ENCODE measurements around the gene RPL41.
"Not testable (repeated sequence)": the region's sequence is repeated elsewhere in the genome, so short reads cannot be mapped to it uniquely, and the experiment has no call there.

RPL41 gene

GRCh38 chr12:56156464-56157200 is 40.2 kb downstream of the RPL41 start:
- not testable (repeated sequence) for DNase-seq

DNA sequence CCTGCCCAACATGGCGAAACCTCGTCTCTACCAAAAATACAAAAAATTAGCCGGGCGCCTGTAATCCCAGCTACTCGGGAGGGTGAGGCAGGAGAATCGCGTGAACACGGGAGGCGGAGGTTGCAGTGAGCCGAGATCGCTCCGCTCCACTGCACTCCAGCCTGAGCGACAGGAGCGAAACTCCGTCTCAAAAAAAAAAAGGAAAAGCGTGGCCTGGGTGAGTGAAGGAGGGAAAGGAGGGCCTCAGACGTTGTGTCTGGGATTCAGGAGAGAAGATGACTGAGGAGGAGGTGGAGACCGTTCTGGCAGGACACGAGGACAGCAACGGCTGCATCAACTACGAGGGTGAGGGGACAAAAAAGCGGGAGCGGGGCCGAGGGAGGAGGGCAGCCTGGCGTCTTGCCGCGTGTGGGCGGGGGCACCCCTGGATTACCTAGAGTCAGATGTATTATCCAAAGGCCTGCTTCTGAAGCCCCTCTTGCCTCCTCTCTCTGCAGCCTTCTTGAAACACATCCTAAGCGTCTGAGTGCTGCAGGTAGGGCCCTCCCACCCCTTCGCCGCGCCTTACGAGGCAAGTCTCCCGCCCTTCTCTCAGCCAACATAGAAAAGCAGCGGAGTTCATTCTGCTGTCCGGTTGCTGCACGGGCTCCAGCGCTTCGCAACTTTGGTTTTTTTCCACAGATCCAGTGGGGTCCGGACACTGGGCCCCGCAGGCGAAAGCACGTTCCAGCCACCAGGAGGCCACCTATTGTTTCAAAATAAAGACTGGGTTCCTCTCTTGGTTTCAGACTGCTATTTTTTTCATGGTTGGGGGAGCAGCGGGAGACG is 41.0 kb downstream of the RPL41 start:
- DNase-seq: peak in 3 of 4 experiments; percentile 18 to 44 (median 34)

GRCh38 chr12:56158029-56158925 is 41.8 kb downstream of the RPL41 start, which contains the start of gene MYL6:
Gene MYL6 (plus strand): TSS chr12:56158359. CDS start chr12:56158402, 43 bp downstream.
- peak; percentile 55 to 78 (median 70) for DNase-seq

DNA sequence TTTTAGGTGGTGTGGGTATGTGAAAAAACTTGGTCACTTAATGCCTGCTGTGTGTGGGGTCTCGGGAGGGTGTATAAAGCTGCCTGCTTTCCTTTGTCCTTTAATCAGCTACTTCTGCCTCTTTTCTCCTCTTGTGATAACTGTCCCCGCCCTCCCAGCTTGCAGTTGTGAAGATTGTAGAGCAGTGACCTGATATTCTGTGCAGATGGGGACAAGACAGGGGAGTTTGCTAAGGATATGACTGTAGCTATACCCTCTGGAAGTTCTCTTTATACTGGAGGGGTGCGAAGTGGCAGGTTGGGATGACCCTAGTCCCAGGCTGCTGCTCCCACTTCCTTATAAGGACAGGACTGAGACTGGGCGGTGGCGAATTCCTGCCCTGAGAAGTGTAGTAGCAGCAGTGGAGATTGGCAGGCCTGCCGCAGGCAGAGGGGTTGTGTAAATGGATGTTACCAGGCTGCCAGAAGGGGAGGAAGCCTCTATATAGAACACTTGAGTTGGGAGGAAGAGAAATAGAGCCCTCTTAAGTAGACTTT is 42.6 kb downstream of the RPL41 start:
- no peak for DNase-seq

DNA sequence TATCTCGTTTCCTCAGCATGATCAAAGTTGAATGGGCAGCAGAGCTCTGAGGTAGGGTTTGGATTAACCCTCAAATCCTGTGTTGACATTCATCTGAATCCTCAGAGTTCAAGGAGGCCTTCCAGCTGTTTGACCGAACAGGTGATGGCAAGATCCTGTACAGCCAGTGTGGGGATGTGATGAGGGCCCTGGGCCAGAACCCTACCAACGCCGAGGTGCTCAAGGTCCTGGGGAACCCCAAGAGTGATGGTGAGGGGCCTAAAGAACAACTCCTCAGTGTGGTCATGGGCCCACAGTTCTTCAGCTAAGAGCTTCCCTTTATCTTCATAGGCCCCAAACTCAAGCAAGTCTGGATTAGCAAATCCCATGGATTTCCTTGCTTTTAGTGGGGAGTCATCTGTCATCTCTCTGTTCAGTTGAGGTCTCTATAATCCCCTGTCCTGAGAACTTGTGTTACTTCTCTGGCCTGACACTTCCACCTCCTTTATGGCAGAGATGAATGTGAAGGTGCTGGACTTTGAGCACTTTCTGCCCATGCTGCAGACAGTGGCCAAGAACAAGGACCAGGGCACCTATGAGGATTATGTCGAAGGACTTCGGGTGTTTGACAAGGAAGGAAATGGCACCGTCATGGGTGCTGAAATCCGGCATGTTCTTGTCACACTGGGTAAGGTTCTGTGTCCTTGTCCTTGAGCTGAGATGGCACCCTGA is 43.2 kb downstream of the RPL41 start:
- no peak for DNase-seq

DNA sequence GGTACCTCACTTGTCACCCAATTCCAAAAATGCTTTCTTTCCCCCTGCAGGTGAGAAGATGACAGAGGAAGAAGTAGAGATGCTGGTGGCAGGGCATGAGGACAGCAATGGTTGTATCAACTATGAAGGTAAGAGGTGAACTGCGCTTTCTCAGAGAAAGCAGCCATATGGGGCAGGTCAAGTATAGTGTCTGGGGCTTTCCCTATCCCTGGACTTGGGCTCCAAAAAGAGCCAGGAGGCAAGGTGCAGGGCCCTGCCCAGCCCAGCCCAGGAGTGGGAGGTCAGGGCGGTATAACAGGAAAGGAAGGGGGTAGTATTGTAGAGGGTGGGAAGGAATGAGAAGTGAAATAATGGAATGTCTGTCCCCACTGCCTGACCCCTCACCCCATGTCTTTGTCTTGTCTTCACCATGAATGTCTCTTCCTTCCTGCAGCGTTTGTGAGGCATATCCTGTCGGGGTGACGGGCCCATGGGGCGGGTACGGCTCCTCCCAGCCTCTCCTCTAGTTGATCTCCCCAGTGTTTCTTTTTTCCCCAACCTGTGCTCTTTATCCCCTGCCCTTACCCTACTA is 43.8 kb downstream of the RPL41 start:
- peak in 2 of 4 experiments; percentile 23 to 49 for DNase-seq

- no peak for DNase-seq
Measured at GRCh38 chr12:56160894-56161689, 44.7 kb downstream of the RPL41 start.

GRCh38 chr12:56161690-56162351 is 45.4 kb downstream of the RPL41 start:
- DNase-seq: no peak

DNA sequence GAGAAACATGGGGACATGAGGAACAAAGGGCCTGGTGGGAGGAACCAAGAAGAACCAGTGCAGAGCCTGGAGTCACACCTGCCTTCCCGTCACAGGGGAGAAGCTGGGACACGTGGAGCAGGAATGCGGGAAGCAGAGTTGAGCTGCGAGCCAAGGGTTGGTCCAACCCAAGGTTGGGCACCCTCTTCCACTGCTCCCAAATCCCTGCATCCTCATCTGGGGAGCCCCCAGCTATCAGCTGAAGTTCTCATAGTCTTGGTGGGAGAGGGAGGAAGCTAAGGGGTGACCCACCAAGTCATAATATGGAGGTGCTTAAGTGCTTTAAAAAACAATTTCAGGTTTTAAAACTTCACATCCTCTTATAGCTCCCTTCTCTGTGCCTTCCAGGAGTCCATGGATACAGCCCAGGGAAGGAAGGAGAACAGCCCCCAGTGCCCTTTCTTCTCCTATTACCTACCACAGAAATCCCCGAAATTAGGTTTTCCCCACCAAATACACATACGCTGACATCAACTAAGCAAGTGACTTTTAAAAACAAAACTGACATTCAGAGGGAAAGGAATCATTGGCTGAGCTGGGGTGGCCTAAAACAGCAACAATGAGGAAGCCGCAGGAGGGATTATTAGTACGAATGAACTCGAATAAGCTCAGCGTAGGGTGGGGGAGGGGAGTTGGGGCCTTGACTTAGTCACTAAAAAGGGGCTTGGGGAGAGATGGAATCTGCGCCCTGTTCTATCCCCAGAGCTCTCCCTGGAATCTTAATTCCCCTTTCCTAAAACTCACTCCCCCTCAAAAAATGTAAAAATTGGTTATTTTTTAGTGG is 46.2 kb downstream of the RPL41 start:
- no peak for DNase-seq

- no peak for DNase-seq
Measured at GRCh38 chr12:56163533-56164344, 47.3 kb downstream of the RPL41 start.

GRCh38 chr12:56164345-56164729 is 47.9 kb downstream of the RPL41 start:
- no peak for DNase-seq

DNA sequence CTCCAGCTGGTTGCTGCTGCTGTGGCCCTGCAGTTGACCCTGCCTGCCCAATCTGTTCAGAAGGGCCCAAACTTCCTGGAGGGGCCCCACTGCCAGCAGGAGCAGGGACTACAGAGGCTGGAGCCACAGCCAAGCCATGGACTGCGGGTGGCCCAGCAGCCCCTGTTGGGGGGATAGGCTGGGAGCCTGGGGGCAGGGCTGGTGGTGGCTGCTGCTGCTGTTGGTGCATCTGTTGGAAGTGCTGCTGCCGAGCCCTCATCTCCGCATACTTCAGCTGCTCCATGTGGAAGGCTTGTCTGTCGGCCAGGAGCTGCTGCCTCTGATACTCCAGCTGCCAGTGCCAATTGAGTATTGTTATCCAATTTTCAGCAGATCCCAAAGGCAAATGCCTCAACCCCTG is 48.9 kb downstream of the RPL41 start:
- no peak for DNase-seq
